ENCODE data around the gene ANKRD63. TPM values are rescaled to one million over a fixed set of nuclear protein-coding genes. Genes with fewer than 3 reads are reported as not detected.

ANKRD63 gene
- total RNA-seq, 4 donors from 2014 or later, result not detected

- Histone ChIP-seq H3K36me3 (no peaks in the 10 kb centered on the region), H3K9me3 (no peaks in the 10 kb centered on the region), H3K4me1 (peaks cover 0 to 37% (median 11%) of the 10 kb centered on the region in 4 donors), H3K27me3 (peaks cover 0 to 55% of the 10 kb centered on the region in 2 donors), H3K4me3 (no peak overlapping the region), H3K27ac (no peak overlapping the region)
- TF ChIP-seq POLR2A (IDR thresholded peaks at IDR 0.05), result no peak
- TF ChIP-seq EP300 (IDR thresholded peaks at IDR 0.05), result no peak
- TF ChIP-seq CTCF (IDR thresholded peaks at IDR 0.05), result no peak
- no peak for DNase-seq (ENCODE audit: low spot score in 2 of 2)
- WGBS, 2 donors, result 80 to 87% methylated on average over 3 of the region's 3 CpGs
Observed at GRCh38 chr15:40287505-40287904, 4.6 kb upstream of the ANKRD63 start.

- peaks cover 0 to 57% of the 10 kb centered on the region in 2 donors for H3K27me3 ChIP-seq
Observed at GRCh38 chr15:40286794-40287193, 3.9 kb upstream of the ANKRD63 start.

GRCh38 chr15:40286061-40286532 is 3.2 kb upstream of the ANKRD63 start:
- 72 to 73% methylated on average over 7 of the region's 7 CpGs for WGBS, 2 donors
- Histone ChIP-seq H3K4me1 (peaks cover 0 to 46% (median 19%) of the 10 kb centered on the region in 4 donors), H3K27me3 (peaks cover 0 to 58% of the 10 kb centered on the region in 2 donors), H3K9me3 (no peaks in the 10 kb centered on the region), H3K36me3 (no peaks in the 10 kb centered on the region), H3K27ac (no peak overlapping the region), H3K4me3 (no peak overlapping the region)
- TF ChIP-seq POLR2A (IDR thresholded peaks at IDR 0.05), result no peak
- TF ChIP-seq CTCF (IDR thresholded peaks at IDR 0.05), result no peak
- no peak for TF ChIP-seq EP300 (IDR thresholded peaks at IDR 0.05)
- no peak for DNase-seq (ENCODE audit: low spot score in 2 of 2)

More at GRCh38 chr15:40286794-40287193, 3.9 kb upstream of the ANKRD63 start:
- 76 to 84% methylated on average over 5 to 7 of the region's 7 CpGs for WGBS, 2 donors
- DNase-seq (ENCODE audit: low spot score in 2 of 2), result no peak
- no peak overlapping the region for H3K4me3 ChIP-seq
- no peaks in the 10 kb centered on the region for H3K36me3 ChIP-seq
- TF ChIP-seq CTCF (IDR thresholded peaks at IDR 0.05) (no peak), POLR2A (IDR thresholded peaks at IDR 0.05) (no peak), EP300 (IDR thresholded peaks at IDR 0.05) (no peak)
- H3K27ac ChIP-seq, result no peak overlapping the region
- H3K9me3 ChIP-seq, result no peaks in the 10 kb centered on the region
- peaks cover 0 to 44% (median 16%) of the 10 kb centered on the region in 4 donors for H3K4me1 ChIP-seq

- WGBS, 2 donors, result 16 to 50% methylated on average over 1 of the region's 1 CpG
- TF ChIP-seq POLR2A (IDR thresholded peaks at IDR 0.05) (no peak), EP300 (IDR thresholded peaks at IDR 0.05) (no peak)
- no peak overlapping the region for H3K27ac ChIP-seq
- H3K9me3 ChIP-seq, result no peaks in the 10 kb centered on the region
- H3K4me3 ChIP-seq, result no peak overlapping the region
- H3K4me1 ChIP-seq, result peaks cover 0 to 40% (median 16%) of the 10 kb centered on the region in 4 donors
- peaks cover 0 to 62% of the 10 kb centered on the region in 2 donors for H3K27me3 ChIP-seq
- no peaks in the 10 kb centered on the region for H3K36me3 ChIP-seq
- no peak for DNase-seq (ENCODE audit: low spot score in 2 of 2)
Observed at GRCh38 chr15:40285554-40286011, 2.7 kb upstream of the ANKRD63 start.

- Histone ChIP-seq H3K36me3 (no peaks in the 10 kb centered on the region), H3K4me1 (peaks cover 0 to 37% (median 16%) of the 10 kb centered on the region in 4 donors), H3K9me3 (no peaks in the 10 kb centered on the region), H3K27me3 (peaks cover 0 to 62% of the 10 kb centered on the region in 2 donors), H3K27ac (no peak overlapping the region), H3K4me3 (no peak overlapping the region)
- no peak for TF ChIP-seq EP300 (IDR thresholded peaks at IDR 0.05)
- DNase-seq (ENCODE audit: low spot score in 2 of 2), result no peak
- 52 to 63% methylated on average over 4 of the region's 4 CpGs for WGBS, 2 donors
Observed at GRCh38 chr15:40285151-40285550, 2.3 kb upstream of the ANKRD63 start.

- H3K27me3 ChIP-seq, result peaks cover 0 to 68% of the 10 kb centered on the region in 2 donors
- DNase-seq (ENCODE audit: low spot score in 2 of 2), result no peak
- TF ChIP-seq CTCF (IDR thresholded peaks at IDR 0.05) (no peak), EP300 (IDR thresholded peaks at IDR 0.05) (no peak), POLR2A (IDR thresholded peaks at IDR 0.05) (no peak)
- 32 to 39% methylated on average over 22 to 32 of the region's 33 CpGs for whole genome bisulfite sequencing, 2 donors
- H3K27ac ChIP-seq, result no peak overlapping the region
- peaks cover 0 to 46% (median 20%) of the 10 kb centered on the region in 4 donors for H3K4me1 ChIP-seq
- no peak overlapping the region for H3K4me3 ChIP-seq
- H3K36me3 ChIP-seq, result no peaks in the 10 kb centered on the region
- H3K9me3 ChIP-seq, result no peaks in the 10 kb centered on the region
Observed at GRCh38 chr15:40283615-40284300, 894 bp upstream of the ANKRD63 start.

Data from tibial nerve (tissue), 4 donors.